GM23248 (cell line): ENCODE results near the gene CD38.

Experiments
- EZH2 ChIP-seq: fragments of 200-600 bp; sonication (generic); IDR thresholded peaks from 2 replicates; pipeline ENCODE4 v1.6.1; 2018; ENCODE audit warnings: antibody characterized with exemption, mild to moderate bottlenecking; ENCODE audit not compliant: insufficient read depth, poor library complexity, severe bottlenecking
- EZH2phosphoT487 ChIP-seq: fragments of 200-600 bp; sonication (generic); IDR thresholded peaks from 2 replicates; pipeline ENCODE4 v1.6.1; 2018; ENCODE audit warnings: antibody characterized with exemption, moderate library complexity, mild to moderate bottlenecking, low read depth; ENCODE audit not compliant: insufficient read depth

GRCh38 chr4:15776871-15777648 is 1.1 kb upstream of the CD38 start:
- TF ChIP-seq EZH2phosphoT487 = no peak
- TF ChIP-seq EZH2 = no peak
